CD4-positive, alpha-beta T cell treated with Interleukin-21 for 1 hour (primary cell): ENCODE results near the gene MRTFA.
A peak's percentile ranks its signal among the peaks of the same experiment; 100 is the strongest.

ENCODE experiments used
- DNase-seq: peaks from one replicate; pipeline ENCODE4 v3.0.0-alpha.2; 2020

MRTFA gene

DNA sequence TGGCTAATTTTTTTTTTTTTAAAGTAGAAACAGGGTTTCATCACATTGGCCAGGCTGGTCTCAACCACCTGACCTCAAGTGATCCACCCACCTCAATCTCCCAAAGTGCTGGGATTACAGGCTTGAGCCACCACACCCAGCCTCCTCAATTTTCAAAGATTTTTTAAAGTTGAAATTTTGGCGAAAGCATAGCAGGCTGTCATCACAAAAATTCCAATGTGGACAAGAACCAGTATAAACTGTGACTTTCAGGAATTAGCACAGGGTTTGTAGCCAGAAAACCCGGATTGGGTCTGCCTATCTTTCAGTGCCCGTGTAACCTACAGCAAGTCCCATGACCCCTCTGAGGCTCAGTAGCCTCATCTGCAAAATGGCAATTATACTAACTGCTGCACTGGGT, 185.9 kb downstream of the MRTFA start:
- DNase-seq: no peak

DNA sequence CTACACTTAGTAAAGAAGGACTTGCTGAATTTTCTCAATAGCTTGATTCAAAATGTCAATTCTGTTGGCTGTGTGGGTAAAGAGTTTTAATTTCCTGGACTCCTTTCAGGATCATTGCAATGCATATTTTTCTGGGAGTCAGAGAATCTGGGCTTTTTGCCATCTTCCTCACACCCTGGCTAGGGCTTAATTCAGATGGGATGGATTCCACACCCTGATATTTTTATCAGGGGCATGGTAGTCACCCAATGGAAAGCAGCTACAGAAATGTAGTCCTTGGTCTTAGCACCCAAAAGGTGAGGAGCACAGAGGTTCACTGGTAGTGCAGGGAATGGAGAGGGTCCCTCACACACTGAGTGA, 186.9 kb downstream of the MRTFA start:
- no peak for DNase-seq

GRCh38 chr22:40446203-40446602, 190.3 kb downstream of the MRTFA start:
- no peak for DNase-seq

GRCh38 chr22:40444178-40444831, 192.2 kb downstream of the MRTFA start:
- DNase-seq: no peak

GRCh38 chr22:40443732-40444131, 192.8 kb downstream of the MRTFA start:
- DNase-seq: no peak

DNA sequence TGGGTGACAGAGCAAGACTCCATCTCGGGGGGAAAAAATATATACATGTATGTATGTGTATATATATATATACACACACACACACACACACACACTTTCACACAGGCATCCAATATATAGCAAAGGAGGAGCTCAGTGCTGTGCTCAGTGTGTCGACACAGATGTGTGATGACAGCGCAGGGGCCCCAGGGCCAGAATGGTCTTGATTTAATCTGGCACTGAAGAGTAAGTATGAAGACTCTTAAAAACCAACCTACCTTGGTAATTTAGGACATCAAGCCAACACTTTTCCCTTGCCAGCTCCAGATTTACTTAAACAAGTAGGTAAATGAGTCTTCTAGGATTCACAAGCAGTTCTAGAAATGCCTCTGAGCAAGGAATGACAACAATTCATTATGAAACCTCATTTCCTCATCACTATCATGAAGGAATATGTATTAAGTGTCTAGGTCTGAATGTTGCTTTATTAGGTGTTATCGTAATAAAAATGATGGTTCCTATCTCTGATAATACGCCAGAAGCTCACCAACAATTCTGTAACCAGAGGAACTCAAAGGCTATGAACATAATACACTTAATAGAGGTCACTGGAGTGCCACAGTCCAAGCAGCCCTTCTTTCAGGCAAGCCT, 194.6 kb downstream of the MRTFA start:
- DNase-seq: no peak

DNA sequence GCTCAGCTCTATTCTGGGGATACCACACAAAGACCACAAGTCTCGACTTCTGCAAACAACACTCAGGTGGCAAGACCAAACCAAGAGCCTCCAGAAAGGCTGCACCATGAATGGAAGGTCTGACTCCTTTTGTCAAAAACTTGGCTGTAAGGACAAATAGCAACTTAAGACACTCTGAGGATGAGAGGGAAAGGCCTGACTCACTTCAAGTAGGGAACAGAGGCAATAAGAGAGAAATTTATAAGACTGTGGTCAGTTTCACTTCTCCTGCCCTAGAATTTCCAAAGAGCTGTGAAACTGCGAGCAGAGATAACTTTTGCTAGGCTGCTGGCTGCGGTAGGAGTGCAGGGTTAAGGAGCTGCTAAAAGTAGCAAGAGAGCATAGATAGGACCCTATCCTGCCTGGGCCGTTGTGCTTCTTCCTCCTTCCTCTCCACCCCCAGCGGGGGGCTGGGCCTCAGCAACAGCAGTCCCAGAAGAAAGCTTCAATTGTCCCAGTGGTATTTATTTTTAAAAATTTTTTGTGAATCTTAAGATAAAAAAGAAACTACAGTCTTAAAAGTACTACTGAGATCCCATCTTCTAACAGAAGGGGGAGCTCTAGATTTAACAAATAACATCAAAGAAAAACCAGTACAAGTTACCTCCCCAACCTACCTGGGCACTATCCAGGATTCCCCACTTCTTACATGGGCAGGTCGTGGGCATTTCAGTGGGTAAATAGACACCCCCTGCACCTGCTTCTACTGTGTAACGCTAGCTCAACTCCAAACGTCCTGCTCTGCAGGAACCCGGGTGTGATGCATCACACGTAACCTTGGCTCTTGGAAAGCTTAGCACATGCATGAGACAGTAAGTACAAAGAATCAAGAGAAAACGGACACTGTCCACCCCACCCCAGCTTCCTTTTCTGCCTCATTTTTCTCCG, 199.8 kb downstream of the MRTFA start:
- peak; percentile 69 for DNase-seq

DNA sequence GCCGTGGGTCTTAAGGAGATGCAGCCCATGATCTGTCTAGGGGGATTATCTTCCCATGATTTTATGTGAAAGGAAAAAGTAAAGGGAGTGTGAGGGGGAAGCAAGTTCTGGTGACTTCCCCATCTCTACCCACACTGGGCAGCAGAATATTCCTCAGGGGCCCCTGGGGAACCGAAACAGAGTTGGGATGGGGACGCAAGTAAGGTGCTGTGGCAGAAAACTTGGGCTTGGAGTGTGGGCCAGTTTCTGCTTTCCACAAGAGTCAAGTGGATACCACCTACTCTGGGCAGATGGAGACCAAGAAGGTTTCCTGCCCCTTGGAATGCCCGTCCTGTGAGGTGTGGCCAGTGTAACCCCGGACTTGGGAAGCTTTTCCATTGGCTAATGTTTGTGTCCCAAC, 201.8 kb downstream of the MRTFA start:
- no peak for DNase-seq

- DNase-seq: no peak
Observed at GRCh38 chr22:40434106-40434505, 202.4 kb downstream of the MRTFA start.

DNA sequence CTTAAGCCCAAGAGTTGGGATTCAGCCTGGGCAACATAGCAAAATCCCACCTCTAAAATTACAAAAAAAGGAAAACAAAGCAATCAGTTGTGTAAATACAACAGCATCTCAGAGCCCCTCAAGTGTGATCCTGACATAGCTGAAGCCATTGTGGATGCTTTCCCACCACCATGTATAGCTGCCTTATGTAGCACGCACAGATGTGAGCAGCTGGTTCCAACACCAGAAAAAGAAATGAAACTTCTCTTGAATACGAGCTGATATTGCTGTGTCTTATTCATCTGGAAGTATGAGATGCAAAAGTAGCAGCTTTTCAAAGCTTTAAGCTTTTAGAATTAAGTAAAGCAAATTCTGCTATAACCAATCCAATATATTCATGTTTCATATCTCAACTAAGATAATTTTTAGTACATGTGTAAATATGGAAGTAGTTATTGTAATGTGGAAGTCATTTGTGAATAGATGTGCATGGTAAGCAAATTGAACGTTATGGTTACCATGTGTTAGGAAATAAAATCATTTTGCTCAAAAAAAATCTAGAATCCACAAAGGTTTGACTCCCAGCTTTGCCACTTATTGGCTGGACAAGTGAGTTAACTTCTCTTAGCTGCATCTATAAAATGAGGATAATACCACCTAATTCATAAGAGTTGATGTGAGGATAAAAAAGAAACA, 203.0 kb downstream of the MRTFA start:
- DNase-seq: no peak

DNA sequence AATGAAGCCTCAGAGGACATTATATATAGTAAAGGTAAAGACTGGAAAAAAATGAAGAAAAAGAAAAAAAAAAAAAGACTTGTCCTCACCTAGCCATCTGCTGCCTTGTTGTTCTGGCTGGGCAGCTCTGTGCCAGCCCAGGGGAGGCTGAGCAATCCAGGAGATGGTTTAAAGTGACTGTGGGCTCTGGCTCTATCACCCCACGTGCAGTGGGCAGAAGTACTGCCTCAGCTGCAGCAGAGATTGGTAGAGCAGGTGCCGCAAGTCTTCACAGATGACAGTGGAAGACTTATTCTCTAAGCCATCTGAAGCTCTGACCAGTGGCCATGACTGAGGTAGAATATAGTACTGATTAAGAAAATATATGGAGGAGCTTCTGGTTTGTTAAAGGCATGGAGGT, 203.9 kb downstream of the MRTFA start:
- no peak for DNase-seq

DNA sequence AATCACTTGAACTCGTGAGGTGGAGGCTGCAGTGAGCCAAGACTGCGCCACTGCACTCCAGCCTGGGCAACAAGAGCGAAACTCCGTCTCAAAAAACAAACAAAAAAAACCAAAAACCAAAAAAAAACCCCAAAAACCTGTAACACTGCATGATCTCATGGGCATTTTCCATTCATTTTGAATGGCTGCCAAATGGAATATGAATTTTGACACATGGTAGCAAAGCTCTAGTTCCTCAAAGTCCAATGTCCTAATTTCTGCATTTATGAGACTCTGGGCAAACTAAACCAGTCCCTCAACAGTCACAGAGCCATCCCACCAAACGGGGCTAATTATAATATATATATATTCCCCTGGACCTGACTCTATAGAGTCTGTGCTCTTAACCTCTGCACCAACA, 204.4 kb downstream of the MRTFA start:
- DNase-seq: no peak

DNA sequence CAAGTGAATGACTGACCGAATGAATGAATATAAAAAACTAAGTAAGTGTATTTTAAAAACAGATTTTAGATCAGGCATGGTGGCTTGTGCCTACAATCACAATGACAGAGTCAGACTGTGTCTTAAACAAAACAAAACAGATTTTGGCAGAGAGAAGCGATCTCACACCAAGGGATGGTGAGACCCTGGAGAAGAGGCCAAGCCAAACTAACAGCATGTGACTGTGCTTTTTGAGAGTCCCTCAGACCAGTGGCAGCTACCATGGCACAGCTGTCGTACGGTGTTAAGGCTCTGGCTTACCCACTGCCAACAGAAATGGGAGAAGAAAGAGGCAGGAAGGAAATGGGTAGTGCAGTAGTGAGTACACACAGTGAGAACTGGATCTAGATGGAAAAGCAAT, 205.5 kb downstream of the MRTFA start:
- DNase-seq: no peak

GRCh38 chr22:40429481-40429880, 207.0 kb downstream of the MRTFA start:
- DNase-seq: no peak

GRCh38 chr22:40428796-40429195, 207.7 kb downstream of the MRTFA start:
- no peak for DNase-seq

GRCh38 chr22:40426594-40427333, 209.8 kb downstream of the MRTFA start:
- DNase-seq: no peak

DNA sequence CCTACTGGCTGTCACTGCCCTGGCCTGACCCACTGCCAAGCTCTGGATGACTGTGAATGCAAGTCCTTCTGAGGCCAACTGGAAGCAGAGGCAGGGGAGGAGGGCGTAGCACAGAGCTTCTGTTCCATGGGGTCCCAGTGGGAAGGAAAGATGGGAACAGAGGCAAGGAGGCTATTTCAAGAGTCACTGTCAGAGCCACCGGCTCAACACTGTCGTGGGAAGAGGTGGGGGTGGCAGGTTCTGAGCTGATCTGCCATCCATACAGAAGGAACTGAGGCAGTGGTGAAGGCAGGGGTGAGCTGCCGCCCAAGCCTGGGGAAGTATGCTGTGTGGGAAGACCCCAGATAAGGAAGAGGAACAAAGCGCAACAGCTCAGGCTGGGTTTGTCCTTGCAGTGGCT, 211.4 kb downstream of the MRTFA start:
- no peak for DNase-seq

DNA sequence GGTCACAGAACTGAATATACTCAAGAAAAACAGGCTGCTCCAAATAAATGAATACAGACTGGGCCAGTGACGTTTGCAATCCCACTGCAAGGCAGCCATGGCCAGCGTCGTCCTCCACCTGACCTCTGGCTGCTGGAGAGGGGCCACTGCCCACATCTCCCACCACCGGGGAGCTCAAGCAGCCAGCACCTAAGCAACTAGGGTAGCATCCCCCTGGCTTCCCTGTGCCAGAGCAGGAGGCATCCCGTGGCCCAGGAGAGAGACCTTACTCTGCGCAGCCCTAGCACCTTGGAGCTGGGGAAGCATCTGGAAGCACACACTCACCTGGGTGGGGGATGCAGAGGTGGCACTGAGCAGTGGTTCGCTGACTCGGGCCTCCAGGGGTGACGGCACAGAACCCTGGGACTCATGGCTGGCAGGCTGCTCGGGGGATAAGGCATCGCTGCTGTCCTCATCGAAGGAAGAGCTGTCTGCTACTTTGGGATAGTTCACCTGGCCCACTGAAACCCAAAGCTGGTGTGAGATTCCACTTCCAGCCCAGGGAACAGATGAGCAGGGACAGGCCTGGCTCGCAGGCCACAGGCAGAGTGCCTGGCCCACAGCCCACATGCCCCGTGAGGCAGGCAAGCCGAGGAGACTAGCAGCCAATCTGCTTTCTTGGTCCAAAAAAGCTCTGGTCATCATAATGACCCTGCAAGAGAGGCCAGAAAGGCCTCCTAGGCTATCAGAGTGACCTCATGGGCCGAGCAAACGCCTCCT, 212.5 kb downstream of the MRTFA start:
- DNase-seq: no peak

DNA sequence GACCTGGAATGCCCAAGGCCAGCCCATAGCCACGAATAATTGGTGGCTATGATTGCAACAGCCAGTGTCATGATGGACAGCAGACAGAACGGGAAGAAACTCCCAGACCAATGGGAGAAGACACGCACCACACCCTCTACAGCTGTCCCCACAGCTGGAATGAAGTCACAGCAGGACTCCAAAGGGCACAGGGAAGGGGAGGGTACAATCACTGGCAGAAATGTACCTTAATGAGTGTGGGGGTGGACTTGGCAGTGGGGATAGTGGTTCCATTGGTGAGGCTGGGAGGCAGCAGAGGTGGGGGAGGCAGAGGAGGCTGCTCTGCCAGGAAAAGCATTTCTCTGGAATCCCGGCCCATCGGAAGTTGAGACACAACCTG, 213.2 kb downstream of the MRTFA start:
- no peak for DNase-seq

DNA sequence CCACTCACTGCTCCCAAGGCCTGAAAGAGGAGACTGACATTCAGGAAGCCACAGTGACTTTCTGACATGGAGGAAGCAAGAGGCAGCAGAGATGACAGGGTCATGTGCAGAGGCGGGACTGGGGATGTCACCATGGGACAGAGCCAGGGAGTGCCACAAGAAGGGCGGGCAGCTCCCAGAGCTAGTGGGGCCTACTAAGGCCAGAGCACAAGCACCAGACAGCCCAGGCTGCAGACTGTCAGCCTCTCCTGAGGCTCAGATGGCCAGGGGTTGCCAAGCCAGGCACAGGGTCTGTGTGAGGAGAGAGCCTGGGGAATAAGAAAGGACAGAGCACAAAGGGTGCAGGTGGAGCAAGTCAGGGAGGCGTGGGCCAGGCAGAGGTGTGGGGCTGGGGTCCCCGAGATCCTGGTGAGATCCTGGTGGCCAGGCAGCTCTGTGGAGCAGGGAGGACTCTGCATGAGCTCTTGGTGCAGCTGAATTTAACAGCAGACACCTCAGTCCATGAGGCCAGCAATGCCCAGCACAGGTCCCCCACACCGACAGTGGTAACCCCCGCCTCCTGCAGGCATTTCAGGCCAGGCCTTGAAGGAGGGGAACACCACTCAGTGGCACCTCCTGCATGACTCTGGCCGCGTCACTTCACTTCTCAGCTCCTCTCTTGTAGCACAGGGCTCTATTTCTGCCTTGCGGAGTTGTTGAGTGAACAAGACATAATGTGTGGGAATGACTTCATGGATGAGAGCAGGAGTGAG, 213.8 kb downstream of the MRTFA start:
- DNase-seq: no peak

GRCh38 chr22:40421941-40422340, 214.6 kb downstream of the MRTFA start:
- no peak for DNase-seq

DNA sequence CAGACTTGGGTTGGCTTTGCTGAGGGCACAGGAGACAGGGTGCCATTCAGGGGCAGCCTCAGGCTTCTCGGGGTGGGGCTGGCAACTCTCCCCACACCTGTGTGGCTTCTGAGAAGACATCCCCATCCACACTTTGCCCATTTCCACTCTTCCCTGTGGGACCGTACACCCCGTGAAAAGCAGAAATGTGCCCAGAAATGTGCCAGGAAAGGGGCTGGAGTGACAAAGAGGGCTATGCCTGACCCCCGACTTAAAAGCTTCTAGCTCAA, 215.5 kb downstream of the MRTFA start:
- no peak for DNase-seq
